Measurements from ENCODE around the gene PRR29.

- TF ChIP-seq CTCF (IDR thresholded peaks at IDR 0.05; ENCODE audit: insufficient read depth, low read length, poor library complexity, severe bottlenecking) (peak; percentile 98), EZH2phosphoT487 (conservative IDR thresholded peaks at IDR 0.05; ENCODE audit: low read length) (no peak)
Measured at GRCh38 chr17:64025732-64026294, 27.7 kb downstream of the PRR29 start.

All from SU-DHL-6 (cell line).